ENCODE measurements around the gene STH. TPM values are rescaled to one million over a fixed set of nuclear protein-coding genes. Genes with fewer than 3 reads are reported as not detected.
"Not testable (repeated sequence)": the region's sequence is repeated elsewhere in the genome, so short reads cannot be mapped to it uniquely, and the experiment has no call there.

Gene STH
- total RNA-seq, 2 donors from 2014 or later = not detected

- H3K27me3 ChIP-seq = no peaks in the 10 kb centered on the region
- no peak overlapping the region for H3K27ac ChIP-seq
- 91 to 100% methylated on average over 4 to 6 of the region's 7 CpGs for WGBS, 2 donors
- ATAC-seq (no peak), DNase-seq (no peak)
- H3K9me3 ChIP-seq = no peaks in the 10 kb centered on the region
- no peak overlapping the region for H3K4me3 ChIP-seq
- peaks cover 7% of the 10 kb centered on the region for H3K4me1 ChIP-seq
- no peaks in the 10 kb centered on the region for H3K36me3 ChIP-seq (replicated peaks in 1 of 2; ENCODE audit: insufficient read depth in 1 of 2, low read depth in 2 of 2)
- intact Hi-C loops (cut with DNase I) = no loop called here
- TF ChIP-seq POLR2A (IDR thresholded peaks at IDR 0.05) = no peak
- TF ChIP-seq CTCF (IDR thresholded peaks at IDR 0.05) = no peak
Observed at GRCh38 chr17:46013127-46013501, 14.1 kb downstream of the STH start.

DNA sequence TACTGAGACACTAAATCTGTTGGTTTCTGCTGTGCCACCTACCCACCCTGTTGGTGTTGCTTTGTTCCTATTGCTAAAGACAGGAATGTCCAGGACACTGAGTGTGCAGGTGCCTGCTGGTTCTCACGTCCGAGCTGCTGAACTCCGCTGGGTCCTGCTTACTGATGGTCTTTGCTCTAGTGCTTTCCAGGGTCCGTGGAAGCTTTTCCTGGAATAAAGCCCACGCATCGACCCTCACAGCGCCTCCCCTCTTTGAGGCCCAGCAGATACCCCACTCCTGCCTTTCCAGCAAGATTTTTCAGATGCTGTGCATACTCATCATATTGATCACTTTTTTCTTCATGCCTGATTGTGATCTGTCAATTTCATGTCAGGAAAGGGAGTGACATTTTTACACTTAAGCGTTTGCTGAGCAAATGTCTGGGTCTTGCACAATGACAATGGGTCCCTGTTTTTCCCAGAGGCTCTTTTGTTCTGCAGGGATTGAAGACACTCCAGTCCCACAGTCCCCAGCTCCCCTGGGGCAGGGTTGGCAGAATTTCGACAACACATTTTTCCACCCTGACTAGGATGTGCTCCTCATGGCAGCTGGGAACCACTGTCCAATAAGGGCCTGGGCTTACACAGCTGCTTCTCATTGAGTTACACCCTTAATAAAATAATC lies 14.6 kb downstream of the STH start:
- intact Hi-C loops (cut with DNase I) = no loop called here
- H3K27me3 ChIP-seq = no peaks in the 10 kb centered on the region
- WGBS, 2 donors = 72 to 77% methylated on average over 9 of the region's 9 CpGs
- no peak for DNase-seq
- ATAC-seq = no peak
- no peak for TF ChIP-seq POLR2A (IDR thresholded peaks at IDR 0.05)
- no peak for TF ChIP-seq CTCF (IDR thresholded peaks at IDR 0.05)
- H3K9me3 ChIP-seq = no peaks in the 10 kb centered on the region
- no peak overlapping the region for H3K4me3 ChIP-seq
- no peaks in the 10 kb centered on the region for H3K36me3 ChIP-seq (replicated peaks in 1 of 2; ENCODE audit: insufficient read depth in 1 of 2, low read depth in 2 of 2)
- H3K4me1 ChIP-seq = peaks cover 12% of the 10 kb centered on the region
- H3K27ac ChIP-seq = no peak overlapping the region

DNA sequence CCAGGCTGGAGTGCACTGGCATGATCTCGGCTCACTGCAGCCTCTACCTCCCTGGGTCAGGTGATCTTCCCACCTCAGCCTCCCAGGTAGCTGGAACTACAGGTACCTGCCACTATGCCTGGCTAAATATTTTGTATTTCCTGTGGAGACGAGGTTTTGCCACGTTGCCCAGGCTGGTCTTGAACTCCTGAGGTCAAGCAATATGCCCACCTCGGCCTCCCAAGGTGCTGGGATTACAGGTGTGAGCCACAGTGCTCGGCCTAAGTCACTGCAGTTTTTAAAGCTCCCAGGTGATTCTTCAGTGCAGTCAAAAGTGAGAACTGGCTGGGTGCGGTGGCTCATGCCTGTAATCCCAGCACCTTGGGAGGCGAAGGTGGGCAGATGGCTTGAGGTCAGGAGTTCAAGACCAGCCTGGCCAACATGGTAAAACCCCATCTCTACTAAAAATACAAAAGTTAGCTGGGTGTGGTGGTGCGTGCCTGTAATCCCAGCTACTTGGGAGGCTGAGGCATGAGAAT lies 20.4 kb downstream of the STH start:
- ATAC-seq; DNase-seq; H3K36me3 ChIP-seq (replicated peaks in 1 of 2; ENCODE audit: insufficient read depth in 1 of 2, low read depth in 2 of 2); H3K4me3 ChIP-seq; intact Hi-C loops (cut with DNase I); H3K9me3 ChIP-seq; H3K27ac ChIP-seq; H3K27me3 ChIP-seq: not testable (repeated sequence)
- H3K4me1 ChIP-seq = peaks cover 25% of the 10 kb centered on the region
- 89 to 98% methylated on average over 7 to 8 of the region's 8 CpGs for WGBS, 2 donors

- Histone ChIP-seq H3K4me1 (peaks cover 32% of the 10 kb centered on the region), H3K27me3 (no peaks in the 10 kb centered on the region), H3K36me3 (replicated peaks in 1 of 2; ENCODE audit: insufficient read depth in 1 of 2, low read depth in 2 of 2) (no peaks in the 10 kb centered on the region), H3K27ac (peak overlapping the region in 2 of 4 donors; percentile 24), H3K9me3 (no peaks in the 10 kb centered on the region), H3K4me3 (no peak overlapping the region)
- intact Hi-C loops (cut with DNase I) = no loop called here
- ATAC-seq (no peak), DNase-seq (no peak)
- TF ChIP-seq CTCF (IDR thresholded peaks at IDR 0.05) (no peak), POLR2A (IDR thresholded peaks at IDR 0.05) (no peak)
- 88 to 93% methylated on average over 14 of the region's 14 CpGs for WGBS, 2 donors
Observed at GRCh38 chr17:46020023-46020761, 21.1 kb downstream of the STH start.

DNA sequence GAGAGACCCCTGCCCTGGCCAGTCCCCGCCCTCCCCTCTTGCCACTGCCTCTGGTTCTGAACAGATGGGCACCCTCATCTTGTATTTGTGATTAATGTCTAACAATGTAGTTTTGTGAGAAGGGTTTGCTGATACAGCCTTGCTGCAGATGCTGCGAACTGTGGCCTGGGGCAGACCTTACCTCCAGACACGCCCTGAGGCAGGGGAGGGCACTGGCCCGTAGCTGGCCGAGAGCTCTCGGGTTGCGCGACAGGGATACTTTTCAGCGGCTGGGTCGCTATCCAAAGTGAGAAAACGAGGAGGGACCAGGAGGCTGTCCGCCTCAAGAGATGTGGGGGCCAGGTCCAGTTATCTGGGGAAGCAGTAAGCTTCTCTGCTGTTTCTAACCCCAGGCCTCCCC lies 21.9 kb downstream of the STH start:
- ATAC-seq (no peak), DNase-seq (no peak)
- Histone ChIP-seq H3K9me3 (no peaks in the 10 kb centered on the region), H3K27me3 (no peaks in the 10 kb centered on the region), H3K4me1 (peaks cover 40% of the 10 kb centered on the region), H3K36me3 (replicated peaks in 1 of 2; ENCODE audit: insufficient read depth in 1 of 2, low read depth in 2 of 2) (no peaks in the 10 kb centered on the region), H3K4me3 (no peak overlapping the region), H3K27ac (peak overlapping the region in 1 of 4 donors; percentile 19)
- WGBS, 2 donors = 96% methylated on average over 3 to 12 of the region's 12 CpGs
- TF ChIP-seq CTCF (IDR thresholded peaks at IDR 0.05) (no peak), POLR2A (IDR thresholded peaks at IDR 0.05) (no peak)
- intact Hi-C loops (cut with DNase I) = no loop called here

DNA sequence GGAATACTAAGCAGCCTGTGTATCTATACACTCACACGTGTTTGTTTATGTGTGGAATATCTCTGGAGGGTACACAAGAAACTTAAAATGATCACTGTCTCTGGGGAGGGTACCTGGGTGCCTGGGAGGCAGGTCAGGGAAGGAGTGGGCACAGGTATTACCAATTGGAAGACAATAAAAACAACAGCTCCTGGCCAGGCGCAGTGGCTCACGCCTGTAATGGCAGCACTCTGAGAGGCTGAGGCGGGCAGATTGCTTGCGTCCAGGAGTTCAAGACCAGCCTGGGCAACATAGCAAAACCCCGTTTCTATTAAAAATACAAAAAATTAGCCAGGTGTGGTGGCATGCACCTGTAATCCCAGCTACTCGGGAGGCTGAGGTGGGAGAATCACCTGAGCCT lies 24.3 kb downstream of the STH start:
- H3K4me3 ChIP-seq; DNase-seq; H3K36me3 ChIP-seq (replicated peaks in 1 of 2; ENCODE audit: insufficient read depth in 1 of 2, low read depth in 2 of 2); intact Hi-C loops (cut with DNase I); ATAC-seq; H3K9me3 ChIP-seq; H3K27me3 ChIP-seq: not testable (repeated sequence)
- Histone ChIP-seq H3K27ac (peak overlapping the region in 2 of 4 donors; percentile 82 to 84), H3K4me1 (peaks cover 55% of the 10 kb centered on the region)
- 81 to 82% methylated on average over 7 of the region's 7 CpGs for WGBS, 2 donors

Measured in body of pancreas (tissue), 4 donors.